AG04450 (cell line): ENCODE measurements around the gene TPM1. TPM values are rescaled to one million over a fixed set of nuclear protein-coding genes. Genes with fewer than 3 reads are reported as not detected.

Source experiments
- CTCF ChIA-PET: fragments of 300-600, 350-600 bp; formaldehyde crosslinking; extraction: SDS; loops from one replicate; lab custom pipeline; 2022; ENCODE audit warnings: antibody characterized with exemption, inconsistent platforms; lab: Charles Lee
- POLR2A ChIA-PET: fragments of 350-600 bp; formaldehyde crosslinking; extraction: SDS; loops from one replicate; lab custom pipeline; 2021; ENCODE audit warnings: antibody characterized with exemption, inconsistent platforms; lab: Yijun Ruan, JAX
- DNase-seq: peaks from one replicate; pipeline ENCODE4 v3.0.0-alpha.2; 2011; ENCODE audit warnings: low read depth, low spot score
- H3K27ac ChIP-seq: one replicate; pipeline ENCODE4 v1.5.1; 2012; ENCODE audit warnings: low read depth, low read length, control low read depth
- H3K27me3 ChIP-seq: one replicate; pipeline ENCODE4 v1.6.0; 2012; ENCODE audit warnings: low read length; ENCODE audit not compliant: control insufficient read depth, insufficient read depth
- H3K4me3 ChIP-seq: 2 replicates; pipeline ENCODE4 v1.5.1; 2011; ENCODE audit warnings: mild to moderate bottlenecking, low read depth, low read length, control low read depth
- H3K9me3 ChIP-seq: 2 replicates; pipeline ENCODE4 v1.5.1; 2012; ENCODE audit warnings: low read length; ENCODE audit not compliant: control insufficient read depth, insufficient read depth
- polyA plus RNA-seq: library from polyadenylated mRNA; depleted of rRNA; stranded (reverse); fragments of >200 nt; gene quantifications from 2 replicates; pipeline ENCODE4 v1.2.3, GENCODE V29; 2011
- TF ChIP-seq, protein P1 (sequence below): IDR thresholded peaks from 2 replicates; pipeline ENCODE4 v1.5.1; 2011; ENCODE audit warnings: low read depth, low read length, control low read depth, inconsistent platforms

TPM1 gene
- polyA plus RNA-seq, 1 experiment: 1,348 TPM

DNA sequence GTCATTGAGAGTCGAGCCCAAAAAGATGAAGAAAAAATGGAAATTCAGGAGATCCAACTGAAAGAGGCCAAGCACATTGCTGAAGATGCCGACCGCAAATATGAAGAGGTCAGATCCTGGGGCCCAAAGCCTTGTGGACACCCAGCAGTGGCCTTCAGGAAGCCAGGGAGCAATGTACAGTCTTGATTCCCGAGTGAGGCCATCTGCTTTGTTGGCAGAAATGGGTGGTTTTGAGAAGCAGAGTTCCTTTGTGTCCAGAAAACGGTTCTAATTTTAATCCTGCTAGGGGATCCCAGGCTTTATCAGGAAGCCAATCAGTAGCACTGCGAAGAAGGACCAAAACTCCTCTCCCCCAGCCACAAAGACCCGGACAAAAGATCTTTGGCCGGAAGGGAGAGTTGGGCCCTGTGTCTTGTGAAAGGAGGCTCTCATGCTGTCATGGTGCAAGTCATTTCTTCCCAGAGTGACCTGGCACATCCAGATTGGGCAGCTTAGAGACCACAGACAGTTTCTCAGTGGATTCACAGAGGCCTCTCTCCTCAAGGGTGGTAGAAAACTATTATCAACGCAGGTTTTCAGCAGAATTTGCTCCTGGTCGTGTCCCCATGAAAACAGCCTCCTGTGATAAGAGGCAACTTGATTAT is 17.1 kb downstream of the TPM1 start:
- Histone ChIP-seq H3K27ac (peak overlapping the region; percentile 71), H3K27me3 (no peaks in the 10 kb centered on the region), H3K9me3 (no peaks in the 10 kb centered on the region), H3K4me3 (no peak overlapping the region)
- CTCF ChIA-PET: interaction anchor here (0.6 kb wide), 1 partner anchor 15 kb away, joined by 3 read pairs; no protein-coding TSS in a partner anchor
- TF ChIP-seq, protein P1, sequence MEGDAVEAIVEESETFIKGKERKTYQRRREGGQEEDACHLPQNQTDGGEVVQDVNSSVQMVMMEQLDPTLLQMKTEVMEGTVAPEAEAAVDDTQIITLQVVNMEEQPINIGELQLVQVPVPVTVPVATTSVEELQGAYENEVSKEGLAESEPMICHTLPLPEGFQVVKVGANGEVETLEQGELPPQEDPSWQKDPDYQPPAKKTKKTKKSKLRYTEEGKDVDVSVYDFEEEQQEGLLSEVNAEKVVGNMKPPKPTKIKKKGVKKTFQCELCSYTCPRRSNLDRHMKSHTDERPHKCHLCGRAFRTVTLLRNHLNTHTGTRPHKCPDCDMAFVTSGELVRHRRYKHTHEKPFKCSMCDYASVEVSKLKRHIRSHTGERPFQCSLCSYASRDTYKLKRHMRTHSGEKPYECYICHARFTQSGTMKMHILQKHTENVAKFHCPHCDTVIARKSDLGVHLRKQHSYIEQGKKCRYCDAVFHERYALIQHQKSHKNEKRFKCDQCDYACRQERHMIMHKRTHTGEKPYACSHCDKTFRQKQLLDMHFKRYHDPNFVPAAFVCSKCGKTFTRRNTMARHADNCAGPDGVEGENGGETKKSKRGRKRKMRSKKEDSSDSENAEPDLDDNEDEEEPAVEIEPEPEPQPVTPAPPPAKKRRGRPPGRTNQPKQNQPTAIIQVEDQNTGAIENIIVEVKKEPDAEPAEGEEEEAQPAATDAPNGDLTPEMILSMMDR: no peak
- DNase-seq: no peak
- POLR2A ChIA-PET: interaction anchor here (1.3 kb wide), 1 partner anchor 8 kb away, joined by 3 read pairs; no protein-coding TSS in a partner anchor

DNA sequence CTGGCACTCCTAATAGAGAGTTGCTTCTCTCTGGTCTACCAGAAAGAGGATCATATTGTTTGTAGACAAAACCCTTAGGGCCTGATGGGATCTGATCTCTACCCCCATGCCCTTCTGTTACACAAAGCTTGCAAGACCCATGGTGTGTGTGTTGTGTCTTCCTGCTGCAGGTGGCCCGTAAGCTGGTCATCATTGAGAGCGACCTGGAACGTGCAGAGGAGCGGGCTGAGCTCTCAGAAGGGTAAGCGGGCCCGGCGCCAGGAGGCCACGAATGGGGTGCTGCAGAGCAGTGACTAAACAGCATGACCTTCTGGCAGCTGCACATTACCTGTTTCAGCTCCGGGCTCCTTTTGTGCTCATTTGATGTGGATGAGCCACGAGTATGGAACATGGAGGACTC is 18.2 kb downstream of the TPM1 start:
- H3K27ac ChIP-seq: no peak overlapping the region
- no peaks in the 10 kb centered on the region for H3K27me3 ChIP-seq
- H3K4me3 ChIP-seq: no peak overlapping the region
- no peak for DNase-seq
- ChIA-PET POLR2A (interaction anchor here (1.3 kb wide), 1 partner anchor 9 kb away, joined by 3 read pairs; no protein-coding TSS in a partner anchor), CTCF (interaction anchor here (0.6 to 0.9 kb wide), 2 partner anchors 14 to 278 kb away, joined by 3 read pairs; no protein-coding TSS in a partner anchor)
- no peaks in the 10 kb centered on the region for H3K9me3 ChIP-seq
- TF ChIP-seq, protein P1: no peak

DNA sequence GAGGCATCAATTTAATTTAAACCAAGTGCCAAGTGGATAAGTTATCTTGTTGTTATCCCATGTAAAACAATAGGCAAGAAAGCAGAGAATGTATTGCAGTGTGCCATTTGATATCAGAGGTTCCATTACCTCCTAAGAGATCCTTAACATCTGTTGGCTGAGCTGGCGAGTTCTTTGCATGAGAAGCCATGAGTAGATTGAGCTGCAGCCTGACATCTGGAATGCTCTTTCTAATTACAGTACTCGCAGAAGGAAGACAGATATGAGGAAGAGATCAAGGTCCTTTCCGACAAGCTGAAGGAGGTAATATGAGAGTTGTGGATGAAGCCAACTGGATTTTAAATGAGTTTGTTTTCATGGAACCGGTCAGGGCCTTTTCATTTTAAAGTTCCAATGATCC is 19.4 kb downstream of the TPM1 start:
- DNase-seq: no peak
- TF ChIP-seq, protein P1: no peak
- H3K27me3 ChIP-seq: no peaks in the 10 kb centered on the region
- ChIA-PET CTCF (no interaction called here), POLR2A (interaction anchor here (0.5 to 1.3 kb wide), 7 partner anchors 10 to 798 kb away, joined by 3 to 9 read pairs (median 3); no protein-coding TSS in a partner anchor)
- H3K9me3 ChIP-seq: no peaks in the 10 kb centered on the region
- H3K4me3 ChIP-seq: no peak overlapping the region
- no peak overlapping the region for H3K27ac ChIP-seq

DNA sequence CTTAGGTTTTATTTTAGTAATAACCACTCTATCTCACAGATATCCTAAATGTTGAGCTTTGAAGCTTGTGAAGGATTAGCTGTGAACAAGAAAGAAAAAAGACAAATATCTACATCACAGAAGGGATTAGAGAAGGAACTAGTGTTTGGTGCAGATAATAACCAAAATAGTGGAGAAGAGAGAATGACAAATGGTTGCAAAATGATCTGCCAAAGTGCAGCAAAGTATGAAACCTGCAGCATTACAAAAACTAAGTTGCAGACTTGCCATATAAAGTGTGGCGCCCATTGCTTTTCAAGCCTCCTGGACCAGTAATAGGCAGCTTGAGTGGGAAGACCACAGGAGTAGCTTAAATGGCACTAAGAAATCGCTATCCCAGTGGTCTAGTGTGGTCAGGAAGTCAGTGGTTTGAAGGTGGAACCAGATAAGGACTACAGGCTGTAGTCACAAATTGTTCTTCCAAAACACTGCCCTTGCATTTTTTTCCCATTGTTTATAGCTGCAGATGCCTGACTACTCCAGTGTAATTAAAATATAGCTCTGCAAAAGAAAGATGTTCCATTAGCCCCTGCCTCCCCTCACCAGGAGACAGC is 20.7 kb downstream of the TPM1 start:
- Histone ChIP-seq H3K4me3 (no peak overlapping the region), H3K27me3 (no peaks in the 10 kb centered on the region), H3K27ac (no peak overlapping the region), H3K9me3 (no peaks in the 10 kb centered on the region)
- ChIA-PET CTCF (interaction anchor here (0.5 to 1.8 kb wide), 4 partner anchors 9 to 57 kb away, joined by 4 to 7 read pairs (median 6); no protein-coding TSS in a partner anchor), POLR2A (interaction anchor here (0.6 to 1.7 kb wide), 4 partner anchors 11 to 26 kb away, joined by 3 to 7 read pairs (median 4); no protein-coding TSS in a partner anchor)
- TF ChIP-seq, protein P1: no peak
- DNase-seq: no peak
